ENCODE measurements around the gene BCL11B.
"Not testable (repeated sequence)": the region's sequence is repeated elsewhere in the genome, so short reads cannot be mapped to it uniquely, and the experiment has no call there.

Gene BCL11B

DNA sequence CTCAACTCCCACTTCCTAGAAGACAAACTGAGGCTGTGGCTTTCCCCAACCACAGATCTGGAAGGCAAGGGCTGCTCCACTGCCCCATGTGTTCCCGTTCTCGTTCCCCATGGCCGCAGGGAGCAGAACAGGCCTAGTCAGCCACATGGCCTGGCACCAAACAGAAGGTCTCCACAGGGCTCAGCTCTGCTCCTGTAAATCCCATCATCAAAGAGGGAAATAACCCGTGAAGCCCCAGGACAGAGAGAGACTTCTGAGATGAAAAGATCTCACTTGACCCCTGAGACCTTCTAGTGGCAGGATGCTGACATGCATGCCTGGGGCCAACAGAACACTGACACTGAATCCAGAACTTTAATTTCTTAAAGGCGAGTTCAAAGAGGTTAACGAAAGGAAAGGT, 68.9 kb downstream of the BCL11B start:
- DNase-seq (ENCODE audit: low read depth in 1 of 2, low spot score in 1 of 2): no peak

- no peak for DNase-seq (ENCODE audit: low read depth in 1 of 2, low spot score in 1 of 2)
These were observed 69.5 kb downstream of the BCL11B start for GRCh38 chr14:99202516-99202915.

- no peak for DNase-seq (ENCODE audit: low read depth in 1 of 2, low spot score in 1 of 2)
These were observed 70.5 kb downstream of the BCL11B start for GRCh38 chr14:99201351-99202073.

GRCh38 chr14:99200654-99201005, 71.4 kb downstream of the BCL11B start:
- DNase-seq (ENCODE audit: low read depth in 1 of 2, low spot score in 1 of 2): no peak

DNA sequence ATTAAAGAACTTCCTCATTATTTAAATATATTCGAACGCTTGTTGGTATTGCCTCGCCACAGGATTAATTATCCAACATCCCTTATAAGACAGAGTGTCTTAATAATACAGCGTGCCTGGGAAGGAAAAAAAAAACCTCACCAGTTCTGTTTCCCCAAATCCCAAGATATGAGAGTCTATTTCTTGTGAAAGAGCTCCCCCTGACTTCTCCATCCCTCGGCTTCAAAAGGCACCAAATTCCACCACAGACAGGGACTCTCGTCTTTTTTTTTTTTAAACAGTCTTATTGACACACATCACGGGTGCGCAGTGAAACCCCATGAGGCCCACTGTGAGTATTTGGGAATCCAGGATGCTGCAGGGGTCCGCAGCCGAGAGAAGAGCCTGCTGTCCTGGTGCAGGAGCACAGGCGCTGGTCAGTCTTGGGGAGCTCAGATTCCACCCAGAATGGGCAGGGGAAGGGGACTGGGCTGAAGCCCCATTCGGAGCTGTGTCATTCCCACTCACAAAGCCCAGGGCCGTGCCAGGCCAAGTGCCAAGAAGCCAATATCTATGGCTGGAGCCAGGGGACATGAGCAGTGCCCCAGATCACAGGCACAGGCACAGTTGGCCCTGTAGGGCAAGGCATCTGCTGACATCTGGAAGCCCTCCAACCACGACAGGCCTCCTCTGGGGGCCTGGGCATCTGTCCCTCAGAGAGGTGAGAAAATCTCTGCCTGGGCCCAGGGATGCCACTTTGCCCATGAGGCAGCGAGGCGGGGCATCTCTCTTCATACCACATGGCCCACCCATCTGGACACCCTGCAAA, 71.9 kb downstream of the BCL11B start:
- DNase-seq (ENCODE audit: low read depth in 1 of 2, low spot score in 1 of 2): no peak

GRCh38 chr14:99198746-99199502, 73.1 kb downstream of the BCL11B start:
- no peak for DNase-seq (ENCODE audit: low read depth in 1 of 2, low spot score in 1 of 2)

GRCh38 chr14:99196310-99196650, 75.7 kb downstream of the BCL11B start:
- DNase-seq (ENCODE audit: low read depth in 1 of 2, low spot score in 1 of 2): no peak

- DNase-seq (ENCODE audit: low read depth in 1 of 2, low spot score in 1 of 2): no peak
These were observed 76.2 kb downstream of the BCL11B start for GRCh38 chr14:99195602-99196309.

- no peak for DNase-seq (ENCODE audit: low read depth in 1 of 2, low spot score in 1 of 2)
These were observed 77.3 kb downstream of the BCL11B start for GRCh38 chr14:99194736-99195135.

DNA sequence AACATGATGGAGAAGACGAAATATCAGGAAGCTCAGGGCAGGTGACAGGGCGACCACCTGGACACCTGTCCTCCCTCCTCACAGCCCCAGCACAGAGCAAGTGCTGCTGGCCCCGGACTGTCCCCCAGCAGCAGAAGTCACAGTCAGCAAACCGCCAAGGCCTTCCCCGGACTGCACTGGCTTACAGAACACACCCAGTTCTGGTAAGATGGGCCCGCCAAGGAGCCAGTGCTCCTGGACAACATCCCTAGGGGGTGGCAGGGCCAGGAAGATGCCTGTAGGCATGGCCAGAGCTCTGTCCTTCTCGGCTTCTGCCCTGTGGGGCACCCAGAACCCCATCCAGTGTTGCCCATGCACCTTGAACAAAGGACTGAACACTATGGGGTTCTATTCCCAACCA, 77.9 kb downstream of the BCL11B start:
- no peak for DNase-seq (ENCODE audit: low read depth in 1 of 2, low spot score in 1 of 2)

GRCh38 chr14:99192830-99193229, 79.2 kb downstream of the BCL11B start:
- no peak for DNase-seq (ENCODE audit: low read depth in 1 of 2, low spot score in 1 of 2)

- DNase-seq (ENCODE audit: low read depth in 1 of 2, low spot score in 1 of 2): no peak
These were observed 79.9 kb downstream of the BCL11B start for GRCh38 chr14:99192028-99192621.

GRCh38 chr14:99191395-99192027, 80.5 kb downstream of the BCL11B start:
- DNase-seq (ENCODE audit: low read depth in 1 of 2, low spot score in 1 of 2): no peak

GRCh38 chr14:99190696-99191394, 81.2 kb downstream of the BCL11B start:
- DNase-seq (ENCODE audit: low read depth in 1 of 2, low spot score in 1 of 2): no peak

GRCh38 chr14:99189201-99189801, 82.7 kb downstream of the BCL11B start:
- no peak for DNase-seq (ENCODE audit: low read depth in 1 of 2, low spot score in 1 of 2)

DNA sequence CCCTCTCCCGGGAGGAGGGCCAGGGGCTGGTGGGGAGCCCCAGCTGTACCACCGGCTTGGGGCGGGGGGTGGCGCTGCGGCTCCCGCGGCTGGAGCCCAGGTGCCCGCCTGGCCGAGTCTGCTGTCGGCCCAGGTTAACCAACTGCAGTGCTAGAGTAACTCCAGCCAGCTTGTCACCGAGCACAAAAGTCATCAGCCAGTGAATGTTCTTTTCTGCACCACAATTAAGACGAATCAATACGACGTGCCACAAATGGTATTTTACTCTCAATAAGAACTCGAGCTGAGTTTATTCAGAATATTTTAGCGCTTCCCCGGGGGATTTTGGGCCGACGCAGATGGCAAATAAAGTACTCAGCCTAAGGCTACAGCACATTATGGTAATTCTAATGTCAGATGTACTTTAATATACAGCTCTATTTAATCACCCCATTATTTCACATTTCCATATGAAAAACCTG, 83.2 kb downstream of the BCL11B start:
- DNase-seq (ENCODE audit: low read depth in 1 of 2, low spot score in 1 of 2): no peak

DNA sequence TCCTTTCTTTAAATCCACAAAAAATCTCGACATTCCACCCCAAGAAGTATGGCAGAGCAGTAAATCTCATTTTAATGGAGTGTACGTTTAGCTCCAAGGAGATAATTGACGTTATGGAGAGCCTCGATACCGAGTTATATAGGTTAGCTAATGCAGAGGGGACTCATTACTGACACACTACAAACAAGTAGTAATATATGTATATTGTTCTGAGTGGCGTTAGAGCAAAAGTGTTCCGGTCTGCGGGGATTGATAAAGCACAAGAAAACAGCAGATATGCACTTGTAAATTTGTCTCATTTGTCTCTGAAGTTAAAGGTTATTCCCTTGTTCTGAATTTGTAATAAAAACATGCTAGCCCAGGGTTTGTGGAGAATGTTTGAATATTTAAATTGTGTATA, 84.1 kb downstream of the BCL11B start:
- DNase-seq (ENCODE audit: low read depth in 1 of 2, low spot score in 1 of 2): no peak

DNA sequence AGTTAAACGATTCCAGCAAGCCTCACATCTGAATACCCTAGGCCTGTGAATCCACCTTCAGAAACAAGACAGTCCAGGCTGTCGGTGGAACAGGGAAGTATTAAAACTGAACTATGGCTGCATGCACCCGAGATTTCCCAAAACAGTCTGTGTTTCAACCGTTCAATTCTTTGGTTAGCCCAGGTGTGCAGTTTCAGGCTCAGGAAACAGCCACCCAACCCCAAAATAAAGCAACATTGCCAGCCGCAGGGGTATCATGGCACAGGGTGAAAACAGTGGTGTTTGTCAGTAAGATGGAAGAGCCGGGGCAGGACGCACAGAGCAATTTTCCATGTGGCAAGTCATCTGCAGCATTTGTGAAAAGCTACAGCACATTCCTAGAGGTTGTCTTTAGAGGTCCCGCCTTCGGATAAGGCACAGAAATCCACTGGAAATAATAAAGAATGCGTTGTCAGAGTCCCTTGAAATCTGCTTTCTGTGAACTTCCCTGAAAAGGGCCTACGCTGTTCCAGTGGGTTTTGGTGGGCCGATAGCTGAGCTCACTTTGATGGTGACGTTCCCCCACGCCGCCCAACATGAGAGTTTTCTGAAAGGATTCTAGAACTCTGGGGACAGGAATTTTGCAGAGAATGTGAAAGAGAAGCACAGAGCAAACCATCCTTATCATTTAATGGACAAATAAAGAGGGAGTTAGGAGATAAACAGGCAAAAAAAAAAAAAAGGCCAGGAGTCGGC, 84.9 kb downstream of the BCL11B start:
- no peak for DNase-seq (ENCODE audit: low read depth in 1 of 2, low spot score in 1 of 2)

GRCh38 chr14:99186336-99186735, 85.7 kb downstream of the BCL11B start:
- not testable (repeated sequence) for DNase-seq (ENCODE audit: low read depth in 1 of 2, low spot score in 1 of 2)

All from activated CD4-positive, alpha-beta T cell treated with anti-CD3 and anti-CD28 coated beads, Interleukin-2, amount 50 U/mL, for 24 hours (primary cell).